ENCODE measurements around the gene UGT3A1. TPM values are rescaled to one million over a fixed set of nuclear protein-coding genes. Genes with fewer than 3 reads are reported as not detected.

Gene UGT3A1
- total RNA-seq, 4 donors from 2014 or later: 0.23 TPM; not detected in 3

- H3K4me3 ChIP-seq (ENCODE audit: low read depth, poor library complexity, severe bottlenecking): no peak overlapping the region
- DNase-seq (ENCODE audit: low spot score in 2 of 2): no peak
- WGBS, 2 donors: 77 to 94% methylated on average over 2 of the region's 2 CpGs
- TF ChIP-seq POLR2A (IDR thresholded peaks at IDR 0.05) (no peak), CTCF (IDR thresholded peaks at IDR 0.05) (no peak)
- intact Hi-C loops (cut with DNase I; ENCODE audit: low total_unique reads): no loop called here
Measured at GRCh38 chr5:35902046-35902672, 89.0 kb downstream of the UGT3A1 start.

Other genes with a start within 250 kb of the UGT3A1 start
- 1 to 10 TPM; 1.4 to 5.5 (median 4.4) TPM for gene IL7R, start 134.5 kb downstream of the UGT3A1 start, total RNA-seq
- not detected for gene CAPSL, start 52.8 kb downstream of the UGT3A1 start, total RNA-seq
- 10 to 100 TPM in 1 of 4 donors, 1 to 10 TPM in 3; 3.1 to 38.2 (median 7.7) TPM for gene UGT3A2, start 75.5 kb upstream of the UGT3A1 start, total RNA-seq
- 10 to 100 TPM in 3 of 4 donors, 1 to 10 TPM in 1; 8.1 to 22.4 (median 11.3) TPM for gene LMBRD2, start 160.5 kb upstream of the UGT3A1 start, total RNA-seq
- gene SKP2, start 160.7 kb upstream of the UGT3A1 start, total RNA-seq: 10 to 100 TPM in 1 of 4 donors, 1 to 10 TPM in 3; 6.9 to 12.8 (median 8.6) TPM

Measured in lower leg skin (tissue), 4 donors.